OCI-LY7 (cell line): Measurements from ENCODE around the gene ISY1.

ENCODE experiments used
- EZH2phosphoT487 ChIP-seq: fragments of 200-600 bp; sonication (generic); IDR thresholded peaks from 2 replicates; pipeline ENCODE4 v1.6.1; 2018; ENCODE audit warnings: low read depth, borderline replicate concordance, mild to moderate bottlenecking, mixed run types, antibody characterized with exemption, low read length, moderate library complexity, mixed read lengths
- TF ChIP-seq, protein P1 (sequence below): fragments of 200-600 bp; sonication (generic); conservative IDR thresholded peaks from 2 replicates; pipeline ENCODE4 v1.5.1; 2014; ENCODE audit warnings: mild to moderate bottlenecking, antibody characterized with exemption, low read length, moderate library complexity, mixed read lengths

DNA sequence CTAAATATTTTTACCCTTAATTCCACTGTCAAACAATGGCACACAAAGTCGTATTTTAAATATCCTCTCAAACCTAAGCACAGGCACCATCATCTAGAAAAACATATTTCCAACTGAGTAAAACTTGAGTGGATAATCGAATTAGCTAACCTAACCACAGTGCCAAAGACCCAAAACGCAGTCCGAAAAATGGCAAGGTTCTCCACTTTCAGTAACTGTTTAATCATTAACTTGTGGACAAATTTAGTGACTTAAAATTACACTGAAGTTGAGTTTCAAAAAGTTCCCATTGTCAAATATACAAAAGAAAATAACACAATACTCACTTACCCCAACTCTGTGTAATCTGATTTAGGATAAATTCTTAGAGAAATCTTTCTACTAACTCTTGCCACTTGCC lies 12.9 kb upstream of the ISY1 start:
- TF ChIP-seq, protein P1, sequence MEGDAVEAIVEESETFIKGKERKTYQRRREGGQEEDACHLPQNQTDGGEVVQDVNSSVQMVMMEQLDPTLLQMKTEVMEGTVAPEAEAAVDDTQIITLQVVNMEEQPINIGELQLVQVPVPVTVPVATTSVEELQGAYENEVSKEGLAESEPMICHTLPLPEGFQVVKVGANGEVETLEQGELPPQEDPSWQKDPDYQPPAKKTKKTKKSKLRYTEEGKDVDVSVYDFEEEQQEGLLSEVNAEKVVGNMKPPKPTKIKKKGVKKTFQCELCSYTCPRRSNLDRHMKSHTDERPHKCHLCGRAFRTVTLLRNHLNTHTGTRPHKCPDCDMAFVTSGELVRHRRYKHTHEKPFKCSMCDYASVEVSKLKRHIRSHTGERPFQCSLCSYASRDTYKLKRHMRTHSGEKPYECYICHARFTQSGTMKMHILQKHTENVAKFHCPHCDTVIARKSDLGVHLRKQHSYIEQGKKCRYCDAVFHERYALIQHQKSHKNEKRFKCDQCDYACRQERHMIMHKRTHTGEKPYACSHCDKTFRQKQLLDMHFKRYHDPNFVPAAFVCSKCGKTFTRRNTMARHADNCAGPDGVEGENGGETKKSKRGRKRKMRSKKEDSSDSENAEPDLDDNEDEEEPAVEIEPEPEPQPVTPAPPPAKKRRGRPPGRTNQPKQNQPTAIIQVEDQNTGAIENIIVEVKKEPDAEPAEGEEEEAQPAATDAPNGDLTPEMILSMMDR, result no peak
- no peak for TF ChIP-seq EZH2phosphoT487
